AG09319 (cell line): Measurements from ENCODE around the gene KCNA3.

ENCODE experiments used
- DNase-seq: peaks from one replicate; pipeline ENCODE4 v3.0.0-alpha.2; 2010; ENCODE audit warnings: low read depth; ENCODE audit errors: extremely low read depth
- TF ChIP-seq, protein P1 (sequence below): IDR thresholded peaks from 2 replicates; pipeline ENCODE4 v1.5.1; 2011; ENCODE audit warnings: low read depth, mild to moderate bottlenecking, inconsistent platforms, low read length, moderate library complexity

Gene KCNA3

DNA sequence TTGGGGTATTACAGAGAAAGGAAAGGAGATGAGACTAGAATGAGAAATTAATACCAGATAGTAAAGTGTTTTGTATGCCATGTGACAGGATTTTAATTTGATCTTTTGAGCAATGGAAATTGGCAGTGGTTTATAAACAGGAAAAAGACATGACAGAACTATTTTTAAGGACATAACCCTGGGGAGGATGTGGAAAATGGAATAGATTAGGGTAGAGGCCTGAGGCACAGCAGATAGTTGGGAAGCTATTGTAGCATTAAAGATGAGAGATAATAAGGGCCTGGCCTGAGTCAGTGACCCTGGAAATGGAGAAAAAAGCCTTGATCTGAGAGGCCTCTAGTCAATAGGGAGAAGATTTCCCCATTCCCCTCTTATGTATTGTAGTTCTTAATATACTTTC lies 22.1 kb upstream of the KCNA3 start:
- TF ChIP-seq, protein P1, sequence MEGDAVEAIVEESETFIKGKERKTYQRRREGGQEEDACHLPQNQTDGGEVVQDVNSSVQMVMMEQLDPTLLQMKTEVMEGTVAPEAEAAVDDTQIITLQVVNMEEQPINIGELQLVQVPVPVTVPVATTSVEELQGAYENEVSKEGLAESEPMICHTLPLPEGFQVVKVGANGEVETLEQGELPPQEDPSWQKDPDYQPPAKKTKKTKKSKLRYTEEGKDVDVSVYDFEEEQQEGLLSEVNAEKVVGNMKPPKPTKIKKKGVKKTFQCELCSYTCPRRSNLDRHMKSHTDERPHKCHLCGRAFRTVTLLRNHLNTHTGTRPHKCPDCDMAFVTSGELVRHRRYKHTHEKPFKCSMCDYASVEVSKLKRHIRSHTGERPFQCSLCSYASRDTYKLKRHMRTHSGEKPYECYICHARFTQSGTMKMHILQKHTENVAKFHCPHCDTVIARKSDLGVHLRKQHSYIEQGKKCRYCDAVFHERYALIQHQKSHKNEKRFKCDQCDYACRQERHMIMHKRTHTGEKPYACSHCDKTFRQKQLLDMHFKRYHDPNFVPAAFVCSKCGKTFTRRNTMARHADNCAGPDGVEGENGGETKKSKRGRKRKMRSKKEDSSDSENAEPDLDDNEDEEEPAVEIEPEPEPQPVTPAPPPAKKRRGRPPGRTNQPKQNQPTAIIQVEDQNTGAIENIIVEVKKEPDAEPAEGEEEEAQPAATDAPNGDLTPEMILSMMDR = no peak

GRCh38 chr1:110690709-110691365 lies 16.1 kb upstream of the KCNA3 start:
- no peak for DNase-seq

More for the DNA sequence above, 22.1 kb upstream of the KCNA3 start:
- no peak for DNase-seq

GRCh38 chr1:110689868-110690267 lies 15.1 kb upstream of the KCNA3 start:
- TF ChIP-seq, protein P1 = no peak
- DNase-seq = no peak

More at GRCh38 chr1:110690709-110691365, 16.1 kb upstream of the KCNA3 start:
- TF ChIP-seq, protein P1 = no peak

DNA sequence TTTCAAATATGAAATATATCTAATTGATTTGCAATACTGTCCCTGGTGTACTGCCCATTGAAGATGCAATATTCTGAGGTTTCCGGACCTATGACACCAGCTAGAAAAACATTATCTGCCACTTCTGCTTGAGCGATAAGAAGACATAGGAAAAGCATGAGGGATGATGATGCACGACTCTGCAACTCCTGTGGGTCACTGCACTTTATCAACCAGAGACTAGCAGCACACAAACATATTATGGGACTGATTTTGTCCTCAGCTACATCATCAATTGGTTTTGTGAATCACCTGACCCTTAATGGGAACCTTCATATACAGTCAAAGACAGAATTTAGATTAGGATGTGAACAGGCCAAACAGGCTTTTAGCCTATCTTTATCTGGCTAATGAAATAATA lies 13.8 kb upstream of the KCNA3 start:
- no peak for DNase-seq
- TF ChIP-seq, protein P1 = no peak

DNA sequence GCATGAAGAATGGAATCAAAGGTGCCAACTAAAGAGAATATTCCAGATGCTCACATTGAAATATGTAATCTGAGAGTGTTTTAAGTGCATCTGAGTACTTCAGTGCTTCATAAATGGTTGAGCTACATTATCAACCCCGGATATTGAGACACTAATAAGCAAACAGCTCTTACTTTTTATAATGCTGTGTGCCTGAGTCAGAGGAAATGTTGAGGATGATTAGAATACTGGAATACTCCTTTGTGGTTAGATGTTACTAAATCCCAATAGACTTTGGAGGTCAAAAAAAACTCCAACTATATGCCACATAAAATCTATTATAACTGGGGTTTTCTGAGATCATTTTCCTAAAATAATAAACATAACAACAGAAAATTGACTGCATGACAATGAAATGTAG lies 12.5 kb upstream of the KCNA3 start:
- TF ChIP-seq, protein P1 = no peak
- no peak for DNase-seq

GRCh38 chr1:110686188-110686587 lies 11.4 kb upstream of the KCNA3 start:
- DNase-seq = no peak
- TF ChIP-seq, protein P1 = no peak

DNA sequence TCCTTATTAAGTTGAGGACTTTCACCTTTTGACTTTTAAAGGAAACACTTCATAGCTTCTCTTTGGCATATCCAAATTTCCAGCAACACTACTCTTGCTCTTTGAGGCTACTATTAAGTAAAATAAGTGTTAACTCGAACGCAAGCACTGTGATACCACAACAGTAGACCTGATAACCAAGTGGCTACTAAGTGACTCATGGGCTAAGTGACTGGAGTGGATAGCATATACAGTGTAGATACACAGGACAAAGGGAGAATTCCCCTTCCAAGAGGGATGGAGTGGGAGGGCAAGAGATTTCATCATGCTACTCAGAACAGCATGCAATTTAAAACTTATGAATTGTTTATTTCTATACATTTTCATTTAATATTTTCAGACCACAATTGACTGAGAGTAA lies 9.8 kb upstream of the KCNA3 start:
- TF ChIP-seq, protein P1 = no peak
- no peak for DNase-seq
